HEK293 (cell line): Measurements from ENCODE around the gene DLL4.

Source experiments
- CTCF ChIA-PET: fragments of 350-600 bp; formaldehyde crosslinking; extraction: SDS; loops from one replicate; lab custom pipeline; 2021; ENCODE audit warnings: antibody characterized with exemption; lab: Yijun Ruan, JAX
- POLR2A ChIA-PET: fragments of 300-600 bp; formaldehyde crosslinking; extraction: SDS; loops from one replicate; lab custom pipeline; 2020; ENCODE audit warnings: antibody characterized with exemption, inconsistent platforms; lab: Yijun Ruan, JAX
- H3K27ac ChIP-seq: fragments of 200-500 bp; sonication (Bioruptor generic); 2 replicates; pipeline ENCODE4 v1.5.1; 2014; ENCODE audit warnings: low read depth, low read length, control low read depth, inconsistent platforms; ENCODE audit errors: extremely low read depth
- H3K36me3 ChIP-seq, 2 experiments: fragments of 200-500 bp in 1 of 2; sonication (Bioruptor generic) in 1 of 2; 1 replicate in 1 of 2; 2 replicates in 1 of 2; pipeline ENCODE4 v1.5.1; 2014 to 2017; ENCODE audit warnings: inconsistent platforms in 2 of 2, low read length in 2 of 2; ENCODE audit not compliant: control insufficient read depth in 2 of 2, insufficient read depth in 1 of 2
- H3K4me1 ChIP-seq: fragments of 200-500 bp; sonication (Bioruptor generic); 2 replicates; pipeline ENCODE4 v1.5.1; 2014; ENCODE audit warnings: mild to moderate bottlenecking, low read length, inconsistent platforms; ENCODE audit not compliant: control insufficient read depth, insufficient read depth
- H3K4me3 ChIP-seq: 2 replicates; pipeline ENCODE4 v1.5.1; 2011; ENCODE audit warnings: low read depth, mild to moderate bottlenecking, control low read depth, low read length, moderate library complexity
- H3K9me3 ChIP-seq: fragments of 200-500 bp; sonication (Bioruptor generic); 2 replicates; pipeline ENCODE4 v1.5.1; 2014; ENCODE audit warnings: low read depth, low read length, inconsistent platforms; ENCODE audit not compliant: control insufficient read depth, insufficient read depth
- EGR2 ChIP-seq: fragments of 450-650 bp; formaldehyde crosslinking; IDR thresholded peaks from 2 replicates; pipeline ENCODE4 v1.5.1; 2016; ENCODE audit warnings: low read depth, missing biosample characterization, missing genetic modification characterization
- HOXD13 ChIP-seq: sonication (generic); formaldehyde crosslinking; IDR thresholded peaks from 2 replicates; pipeline ENCODE4 v1.8.0; 2022; ENCODE audit warnings: missing genetic modification reagents, borderline replicate concordance
- ZFHX2 ChIP-seq: fragments of 450-650 bp; formaldehyde crosslinking; conservative IDR thresholded peaks from 2 replicates; pipeline ENCODE4 v1.5.1; 2016; ENCODE audit warnings: missing biosample characterization, missing genetic modification characterization
- ZFP3 ChIP-seq: fragments of 450-650 bp; formaldehyde crosslinking; IDR thresholded peaks from 2 replicates; pipeline ENCODE4 v1.5.1; 2016; ENCODE audit warnings: low read depth, missing biosample characterization, missing genetic modification characterization
- ZNF16 ChIP-seq: fragments of 450-650 bp; formaldehyde crosslinking; IDR thresholded peaks from 2 replicates; pipeline ENCODE4 v1.5.1; 2016; ENCODE audit warnings: low read depth, missing biosample characterization, missing genetic modification characterization
- ZNF292 ChIP-seq: fragments of 450-650 bp; formaldehyde crosslinking; IDR thresholded peaks from 2 replicates; pipeline ENCODE4 v1.5.1; 2016; ENCODE audit warnings: low read depth, missing biosample characterization, missing genetic modification characterization, borderline replicate concordance
- ZNF335 ChIP-seq: fragments of 450-650 bp; formaldehyde crosslinking; conservative IDR thresholded peaks from 2 replicates; pipeline ENCODE4 v1.5.1; 2016; ENCODE audit warnings: missing biosample characterization, missing genetic modification characterization
- ZNF341 ChIP-seq: fragments of 450-650 bp; formaldehyde crosslinking; IDR thresholded peaks from 2 replicates; pipeline ENCODE4; 2016; ENCODE audit warnings: low read depth, missing biosample characterization, missing genetic modification characterization
- ZNF394 ChIP-seq: fragments of 450-650 bp; formaldehyde crosslinking; IDR thresholded peaks from 2 replicates; pipeline ENCODE4 v1.5.1; 2016; ENCODE audit warnings: missing biosample characterization, missing genetic modification characterization, mild to moderate bottlenecking, moderate library complexity, borderline replicate concordance
- ZNF426 ChIP-seq: fragments of 450-650 bp; formaldehyde crosslinking; IDR thresholded peaks from 2 replicates; pipeline ENCODE4 v1.5.1; 2017; ENCODE audit warnings: missing biosample characterization, missing genetic modification characterization, mild to moderate bottlenecking, inconsistent platforms, moderate library complexity
- ZNF473 ChIP-seq: fragments of 450-650 bp; formaldehyde crosslinking; IDR thresholded peaks from 2 replicates; pipeline ENCODE4 v1.5.1; 2017; ENCODE audit warnings: missing biosample characterization, missing genetic modification characterization
- ZNF521 ChIP-seq: fragments of 450-650 bp; formaldehyde crosslinking; IDR thresholded peaks from 2 replicates; pipeline ENCODE4 v1.5.1; 2017; ENCODE audit warnings: missing biosample characterization, mild to moderate bottlenecking, missing genetic modification characterization
- ZNF548 ChIP-seq: fragments of 450-650 bp; formaldehyde crosslinking; IDR thresholded peaks from 2 replicates; pipeline ENCODE4 v1.5.1; 2016; ENCODE audit warnings: missing biosample characterization, missing genetic modification characterization
- ZNF623 ChIP-seq: fragments of 450-650 bp; formaldehyde crosslinking; IDR thresholded peaks from 2 replicates; pipeline ENCODE4 v1.5.1; 2016; ENCODE audit warnings: missing biosample characterization, missing genetic modification characterization
- ZNF670 ChIP-seq: fragments of 450-650 bp; formaldehyde crosslinking; IDR thresholded peaks from 2 replicates; pipeline ENCODE4 v1.5.1; 2016; ENCODE audit warnings: missing biosample characterization, missing genetic modification characterization, low read depth
- ZNF792 ChIP-seq: fragments of 450-650 bp; formaldehyde crosslinking; IDR thresholded peaks from 2 replicates; pipeline ENCODE4 v1.5.1; 2016; ENCODE audit warnings: missing biosample characterization, missing genetic modification characterization
- TF ChIP-seq, protein P1 (sequence below): fragments of 450-650 bp; IDR thresholded peaks from 2 replicates; pipeline ENCODE4 v1.5.1; 2018; ENCODE audit warnings: missing biosample characterization, missing genetic modification characterization
- TF ChIP-seq, protein P2 (sequence below): fragments of 450-650 bp; formaldehyde crosslinking; IDR thresholded peaks from 2 replicates; pipeline ENCODE4 v1.5.1; 2017; ENCODE audit warnings: missing biosample characterization, missing genetic modification characterization
- TF ChIP-seq, protein P3 (sequence below): fragments of 450-650 bp; formaldehyde crosslinking; optimal IDR thresholded peaks from 2 replicates; pipeline ENCODE3; 2016; ENCODE audit warnings: missing biosample characterization, mild to moderate bottlenecking, missing genetic modification characterization

DLL4 gene

DNA sequence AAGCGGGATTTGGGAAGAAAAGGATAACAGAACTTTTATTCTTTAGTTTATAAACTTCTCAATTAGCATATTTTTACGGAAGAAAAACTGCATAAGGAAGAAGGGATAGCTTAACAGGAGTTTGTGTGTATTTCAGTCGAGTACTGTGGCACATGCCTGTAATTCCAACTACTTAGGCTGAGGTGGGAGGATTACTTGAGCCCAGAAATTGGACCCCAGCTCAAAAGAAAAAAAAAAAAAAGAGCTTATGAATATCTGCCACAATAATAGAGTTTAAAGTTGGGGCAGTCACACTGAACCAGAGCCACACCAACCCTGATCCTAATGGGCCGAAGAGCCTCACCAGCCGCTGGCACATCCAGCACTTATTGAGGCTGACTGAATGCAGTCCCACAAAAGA lies 55.3 kb downstream of the DLL4 start:
- POLR2A ChIA-PET = interaction anchor here (0.7 kb wide), 1 partner anchor 31 kb away, joined by 3 read pairs; the partner anchor contains the start of gene CHAC1
- peaks cover 8 to 91% of the 10 kb centered on the region in 2 experiments for H3K36me3 ChIP-seq

DNA sequence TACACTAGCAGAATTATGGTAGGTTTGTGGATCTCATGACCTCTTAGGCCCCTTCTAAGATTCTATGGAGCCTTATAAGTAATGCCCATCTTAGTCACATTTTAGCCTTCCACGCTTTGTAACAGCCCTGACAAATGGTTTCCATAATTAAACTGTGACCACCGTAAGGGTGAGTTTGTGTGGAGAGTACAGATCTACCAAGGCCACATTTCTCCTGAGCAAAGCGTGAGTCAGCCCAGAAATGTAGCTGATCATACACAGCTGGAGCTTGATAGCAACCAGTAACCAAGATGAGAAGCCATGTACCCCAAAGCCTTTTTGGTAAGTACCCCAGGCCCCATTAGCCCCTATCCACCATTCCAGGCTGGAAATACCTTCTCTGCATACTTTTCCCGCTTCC lies 55.8 kb downstream of the DLL4 start:
- POLR2A ChIA-PET = no interaction called here
- H3K36me3 ChIP-seq = peaks cover 8 to 87% of the 10 kb centered on the region in 2 experiments
- H3K4me3 ChIP-seq = no peak overlapping the region
- no peak overlapping the region for H3K27ac ChIP-seq
- H3K9me3 ChIP-seq = no peaks in the 10 kb centered on the region
- CTCF ChIA-PET = interaction anchor here (0.5 kb wide), 1 partner anchor 80 kb away, joined by 3 read pairs; no protein-coding TSS in a partner anchor
- TF ChIP-seq ZNF341 (no peak), ZNF16 (tag by site-specific recombination) (no peak)
- H3K4me1 ChIP-seq = no peaks in the 10 kb centered on the region

More for the DNA sequence above, 55.3 kb downstream of the DLL4 start:
- H3K4me3 ChIP-seq = no peak overlapping the region
- no peaks in the 10 kb centered on the region for H3K9me3 ChIP-seq
- no peak overlapping the region for H3K27ac ChIP-seq
- TF ChIP-seq, protein P1, sequence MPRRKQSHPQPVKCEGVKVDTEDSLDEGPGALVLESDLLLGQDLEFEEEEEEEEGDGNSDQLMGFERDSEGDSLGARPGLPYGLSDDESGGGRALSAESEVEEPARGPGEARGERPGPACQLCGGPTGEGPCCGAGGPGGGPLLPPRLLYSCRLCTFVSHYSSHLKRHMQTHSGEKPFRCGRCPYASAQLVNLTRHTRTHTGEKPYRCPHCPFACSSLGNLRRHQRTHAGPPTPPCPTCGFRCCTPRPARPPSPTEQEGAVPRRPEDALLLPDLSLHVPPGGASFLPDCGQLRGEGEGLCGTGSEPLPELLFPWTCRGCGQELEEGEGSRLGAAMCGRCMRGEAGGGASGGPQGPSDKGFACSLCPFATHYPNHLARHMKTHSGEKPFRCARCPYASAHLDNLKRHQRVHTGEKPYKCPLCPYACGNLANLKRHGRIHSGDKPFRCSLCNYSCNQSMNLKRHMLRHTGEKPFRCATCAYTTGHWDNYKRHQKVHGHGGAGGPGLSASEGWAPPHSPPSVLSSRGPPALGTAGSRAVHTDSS (tag by site-specific recombination) = no peak
- no peak for TF ChIP-seq ZNF792 (tag by site-specific recombination)
- CTCF ChIA-PET = no interaction called here
- no peaks in the 10 kb centered on the region for H3K4me1 ChIP-seq

DNA sequence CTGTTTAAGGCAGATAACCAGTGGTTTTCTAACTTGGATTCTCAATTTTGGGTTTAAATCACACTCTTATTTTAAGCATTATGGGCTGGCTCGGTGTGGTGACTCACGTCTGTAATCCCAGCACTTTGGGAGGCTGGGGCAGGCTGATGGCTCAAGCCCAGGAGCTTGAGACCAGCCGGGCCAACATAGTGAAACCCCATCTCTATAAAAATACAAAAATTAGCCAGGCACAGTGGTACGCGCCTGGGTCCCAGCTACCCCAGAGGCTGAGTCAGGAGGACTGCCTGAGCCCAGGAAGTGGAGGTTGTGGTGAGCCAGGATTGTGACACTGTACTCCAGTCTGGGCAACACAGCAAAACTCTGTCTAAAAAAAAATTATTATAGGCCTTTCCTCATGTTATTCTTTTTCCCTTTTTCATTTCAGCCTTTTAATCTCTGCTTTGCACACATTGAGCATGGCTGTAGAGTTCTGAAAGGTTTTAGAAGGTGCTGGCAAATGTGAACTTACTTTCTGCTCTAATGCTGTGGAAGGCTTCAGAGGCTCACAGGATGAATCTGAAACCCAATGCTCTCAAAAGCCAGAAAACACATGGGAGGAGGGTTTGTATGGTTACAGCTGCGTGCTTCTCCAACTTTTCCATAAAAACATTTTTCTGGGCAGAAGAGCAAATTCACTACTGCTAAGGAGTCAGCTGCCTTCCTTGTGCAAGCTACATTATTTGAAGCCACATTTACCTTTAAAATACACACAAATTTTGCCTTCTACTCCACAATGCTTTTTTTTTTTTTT lies 56.6 kb downstream of the DLL4 start:
- TF ChIP-seq ZNF670 (tag by site-specific recombination) (no peak), ZNF335 (tag by site-specific recombination) (no peak), ZFHX2 (tag by site-specific recombination) (no peak), ZNF623 (tag by site-specific recombination) (no peak), HOXD13 (CRISPR knock-in tag) (no peak)
- TF ChIP-seq, protein P2, sequence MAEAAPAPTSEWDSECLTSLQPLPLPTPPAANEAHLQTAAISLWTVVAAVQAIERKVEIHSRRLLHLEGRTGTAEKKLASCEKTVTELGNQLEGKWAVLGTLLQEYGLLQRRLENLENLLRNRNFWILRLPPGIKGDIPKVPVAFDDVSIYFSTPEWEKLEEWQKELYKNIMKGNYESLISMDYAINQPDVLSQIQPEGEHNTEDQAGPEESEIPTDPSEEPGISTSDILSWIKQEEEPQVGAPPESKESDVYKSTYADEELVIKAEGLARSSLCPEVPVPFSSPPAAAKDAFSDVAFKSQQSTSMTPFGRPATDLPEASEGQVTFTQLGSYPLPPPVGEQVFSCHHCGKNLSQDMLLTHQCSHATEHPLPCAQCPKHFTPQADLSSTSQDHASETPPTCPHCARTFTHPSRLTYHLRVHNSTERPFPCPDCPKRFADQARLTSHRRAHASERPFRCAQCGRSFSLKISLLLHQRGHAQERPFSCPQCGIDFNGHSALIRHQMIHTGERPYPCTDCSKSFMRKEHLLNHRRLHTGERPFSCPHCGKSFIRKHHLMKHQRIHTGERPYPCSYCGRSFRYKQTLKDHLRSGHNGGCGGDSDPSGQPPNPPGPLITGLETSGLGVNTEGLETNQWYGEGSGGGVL = no peak
- H3K4me1 ChIP-seq = no peaks in the 10 kb centered on the region
- no peak overlapping the region for H3K27ac ChIP-seq
- H3K36me3 ChIP-seq = peaks cover 8 to 85% of the 10 kb centered on the region in 2 experiments
- POLR2A ChIA-PET = no interaction called here
- no peaks in the 10 kb centered on the region for H3K9me3 ChIP-seq
- CTCF ChIA-PET = interaction anchor here (0.5 to 0.7 kb wide), 2 partner anchors 81 to 169 kb away, joined by 3 read pairs; no protein-coding TSS in a partner anchor
- H3K4me3 ChIP-seq = no peak overlapping the region

DNA sequence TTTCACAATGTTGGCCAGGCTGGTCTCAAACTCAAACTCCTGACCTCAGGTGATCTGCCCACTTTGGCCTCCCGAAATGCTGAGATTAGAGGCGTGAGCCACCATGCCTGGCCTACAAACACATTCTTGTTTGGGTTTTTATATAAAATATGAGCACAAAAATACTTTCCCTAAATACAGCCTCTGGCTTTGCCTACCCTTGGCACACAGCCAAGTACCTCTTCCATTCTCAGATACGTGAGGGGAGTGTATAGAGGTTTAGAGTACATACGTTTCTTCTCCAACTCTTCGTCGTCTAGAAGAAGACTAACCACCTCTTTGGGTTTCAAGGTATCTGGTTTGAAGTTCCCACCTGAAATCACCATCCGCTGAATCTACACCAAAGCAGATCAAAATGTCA lies 57.7 kb downstream of the DLL4 start:
- H3K36me3 ChIP-seq = peaks cover 8 to 79% of the 10 kb centered on the region in 2 experiments
- no peaks in the 10 kb centered on the region for H3K4me1 ChIP-seq
- POLR2A ChIA-PET = no interaction called here
- H3K4me3 ChIP-seq = no peak overlapping the region
- no peaks in the 10 kb centered on the region for H3K9me3 ChIP-seq
- H3K27ac ChIP-seq = no peak overlapping the region
- CTCF ChIA-PET = interaction anchor here (0.7 kb wide), 1 partner anchor 168 kb away, joined by 3 read pairs; no protein-coding TSS in a partner anchor
- TF ChIP-seq ZNF548 (tag by site-specific recombination) (no peak), EGR2 (tag by site-specific recombination) (no peak), ZFP3 (tag by site-specific recombination) (no peak), ZNF292 (tag by site-specific recombination) (no peak), ZNF394 (tag by site-specific recombination) (no peak), ZNF426 (tag by site-specific recombination) (no peak), ZNF521 (tag by site-specific recombination) (no peak), ZNF473 (no peak)
- TF ChIP-seq, protein P3, sequence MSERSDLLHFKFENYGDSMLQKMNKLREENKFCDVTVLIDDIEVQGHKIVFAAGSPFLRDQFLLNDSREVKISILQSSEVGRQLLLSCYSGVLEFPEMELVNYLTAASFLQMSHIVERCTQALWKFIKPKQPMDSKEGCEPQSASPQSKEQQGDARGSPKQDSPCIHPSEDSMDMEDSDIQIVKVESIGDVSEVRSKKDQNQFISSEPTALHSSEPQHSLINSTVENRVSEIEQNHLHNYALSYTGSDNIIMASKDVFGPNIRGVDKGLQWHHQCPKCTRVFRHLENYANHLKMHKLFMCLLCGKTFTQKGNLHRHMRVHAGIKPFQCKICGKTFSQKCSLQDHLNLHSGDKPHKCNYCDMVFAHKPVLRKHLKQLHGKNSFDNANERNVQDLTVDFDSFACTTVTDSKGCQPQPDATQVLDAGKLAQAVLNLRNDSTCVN (tag by site-specific recombination) = no peak
